Fibroblast of lung (primary cell): ENCODE results near the gene DNAJB4.

Source experiments
- CTCF ChIP-seq, 2 donors: IDR thresholded peaks in 1 of 2; conservative IDR thresholded peaks in 1 of 2; 1 replicate in 1 of 2; 2 replicates in 1 of 2; pipeline ENCODE4 v1.5.1; 2011 to 2012; ENCODE audit warnings: low read length in 2 of 2, control low read depth in 1 of 2, inconsistent platforms in 1 of 2, low read depth in 1 of 2, mild to moderate bottlenecking in 1 of 2
- EZH2 ChIP-seq: IDR thresholded peaks from 2 replicates; pipeline ENCODE4 v1.5.1; 2012; ENCODE audit warnings: low read length, control low read depth, mild to moderate bottlenecking; ENCODE audit errors: missing control alignments

GRCh38 chr1:78045563-78045925 lies 40.8 kb downstream of the DNAJB4 start:
- TF ChIP-seq CTCF (conservative IDR thresholded peaks at IDR 0.05 in 1 of 2, IDR thresholded peaks at IDR 0.05 in 1 of 2; ENCODE audit: low read depth in 1 of 2, low read length in 2 of 2) (no peak), EZH2 (no peak)
